NK-92 treated with Interleukin-12 subunit alpha and Interleukin-12 subunit beta, amount 100 ng/mL, for 24 hours (cell line): ENCODE data around the gene MYADML2.

Experiments
- DNase-seq: peaks from one replicate; lab custom pipeline; 2025; lab: John Stamatoyannopoulos, UW

MYADML2 gene

GRCh38 chr17:81898029-81898866, 48.8 kb downstream of the MYADML2 start:
- no peak for DNase-seq

GRCh38 chr17:81895400-81895799, 51.6 kb downstream of the MYADML2 start:
- no peak for DNase-seq

- DNase-seq: no peak
Measured at GRCh38 chr17:81891303-81891552, 55.8 kb downstream of the MYADML2 start.

GRCh38 chr17:81890447-81891302, 56.4 kb downstream of the MYADML2 start:
- DNase-seq: no peak
